Measurements from ENCODE around the gene TMEM156. TPM values are rescaled to one million over a fixed set of nuclear protein-coding genes. Genes with fewer than 3 reads are reported as not detected.
"Not testable (repeated sequence)": the region's sequence is repeated elsewhere in the genome, so short reads cannot be mapped to it uniquely, and the experiment has no call there.

TMEM156 gene
- polyA plus RNA-seq, 6 donors from 2014 or later = 78.4 to 212 (median 144) TPM

DNA sequence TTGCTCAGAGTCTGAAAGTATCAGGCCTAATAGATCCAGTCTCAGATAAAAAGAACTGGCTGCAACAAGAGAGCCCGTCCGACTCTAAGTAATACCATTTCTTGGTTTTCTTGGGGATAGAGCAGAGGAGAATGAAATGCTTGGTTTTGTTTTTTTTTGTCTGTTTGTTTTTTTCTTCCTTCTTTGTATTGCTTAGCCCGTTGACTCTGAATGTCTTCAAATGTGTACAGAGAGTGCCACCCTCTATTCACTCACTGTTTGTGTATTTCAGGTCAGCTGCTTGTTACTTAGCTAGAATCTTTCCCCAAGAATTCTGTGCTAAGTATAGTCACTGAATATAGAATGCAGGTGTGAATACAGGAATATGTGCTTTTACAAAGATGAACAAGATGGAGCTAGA, 5.7 kb upstream of the TMEM156 start:
- ATAC-seq (ENCODE audit: low read depth in 2 of 2) = no peak
- H3K4me3 Mint-ChIP-seq = no peak overlapping the region

DNA sequence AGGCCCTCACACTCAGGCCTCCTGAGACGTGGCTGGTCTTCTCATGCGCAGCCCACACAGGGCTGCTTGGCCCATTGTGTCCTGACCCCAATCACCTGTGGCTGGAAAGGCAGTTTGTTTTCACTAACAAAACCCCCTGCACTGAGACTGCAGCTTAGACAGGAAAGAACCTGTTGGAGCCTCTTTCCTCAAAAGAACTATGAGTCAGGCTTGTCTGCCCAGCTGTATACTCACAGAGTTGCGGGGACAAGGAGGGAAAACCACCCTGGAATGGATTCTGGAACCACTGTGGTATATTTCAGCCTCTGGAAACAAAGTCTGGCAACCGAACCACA, 5.2 kb upstream of the TMEM156 start:
- H3K27me3 Mint-ChIP-seq = no peaks in the 10 kb centered on the region
- DNase-seq (no peak), ATAC-seq (ENCODE audit: low read depth in 2 of 2) (no peak)
- H3K9me3 Mint-ChIP-seq = no peaks in the 10 kb centered on the region
- H3K36me3 Mint-ChIP-seq = no peaks in the 10 kb centered on the region
- H3K27ac Mint-ChIP-seq = peak overlapping the region in 3 of 6 donors; percentile 1 to 56 (median 47)
- H3K4me1 Mint-ChIP-seq = peaks cover 11 to 51% (median 33%) of the 10 kb centered on the region in 3 donors
- peak overlapping the region in 1 of 8 donors; percentile 51 for H3K4me3 Mint-ChIP-seq

More for the DNA sequence above, 5.7 kb upstream of the TMEM156 start:
- Mint-ChIP-seq H3K9me3 (no peaks in the 10 kb centered on the region), H3K27ac (peak overlapping the region in 2 of 6 donors; percentile 1 to 82), H3K36me3 (no peaks in the 10 kb centered on the region), H3K4me1 (peaks cover 13 to 50% (median 33%) of the 10 kb centered on the region in 3 donors), H3K27me3 (no peaks in the 10 kb centered on the region)
- DNase-seq = no peak

- Mint-ChIP-seq H3K4me1 (peaks cover 7 to 46% (median 31%) of the 10 kb centered on the region in 3 donors), H3K27ac (peak overlapping the region in 5 of 6 donors; percentile 1 to 90 (median 9)), H3K9me3 (no peaks in the 10 kb centered on the region), H3K27me3 (no peaks in the 10 kb centered on the region), H3K4me3 (no peak overlapping the region), H3K36me3 (no peaks in the 10 kb centered on the region)
- no peak for DNase-seq
- no peak for ATAC-seq (ENCODE audit: low read depth in 2 of 2)
Observed at GRCh38 chr4:39036172-39036571, 4.0 kb upstream of the TMEM156 start.

GRCh38 chr4:39031590-39032020, 604 bp downstream of the TMEM156 start:
- Mint-ChIP-seq H3K36me3 (peaks cover 0 to 10% of the 10 kb centered on the region in 2 donors), H3K27ac (peak overlapping the region in 4 of 6 donors; percentile 72 to 96 (median 82)), H3K4me1 (peaks cover 16 to 48% (median 26%) of the 10 kb centered on the region in 3 donors), H3K4me3 (peak overlapping the region; percentile 76 to 95 (median 94))
- not testable (repeated sequence) for DNase-seq; H3K9me3 Mint-ChIP-seq; H3K27me3 Mint-ChIP-seq; ATAC-seq (ENCODE audit: low read depth in 2 of 2)

- Mint-ChIP-seq H3K4me3 (peak overlapping the region; percentile 76 to 95 (median 94)), H3K4me1 (peaks cover 19 to 54% (median 26%) of the 10 kb centered on the region in 3 donors), H3K36me3 (peaks cover 0 to 10% of the 10 kb centered on the region in 2 donors), H3K9me3 (no peaks in the 10 kb centered on the region), H3K27me3 (no peaks in the 10 kb centered on the region), H3K27ac (peak overlapping the region; percentile 62 to 93 (median 75))
- ATAC-seq (ENCODE audit: low read depth in 2 of 2) = no peak
- DNase-seq = no peak
Observed at GRCh38 chr4:39030725-39031124, 1.5 kb downstream of the TMEM156 start.

- H3K27me3 Mint-ChIP-seq = no peaks in the 10 kb centered on the region
- peak overlapping the region; percentile 62 to 93 (median 84) for H3K27ac Mint-ChIP-seq
- H3K9me3 Mint-ChIP-seq = no peaks in the 10 kb centered on the region
- peaks cover 0 to 10% of the 10 kb centered on the region in 2 donors for H3K36me3 Mint-ChIP-seq
- H3K4me1 Mint-ChIP-seq = peaks cover 23 to 61% (median 33%) of the 10 kb centered on the region in 3 donors
- peak overlapping the region; percentile 76 to 95 (median 94) for H3K4me3 Mint-ChIP-seq
- ATAC-seq (ENCODE audit: low read depth in 2 of 2) (peak; percentile 30 to 34), DNase-seq (peak; percentile 20)
Observed at GRCh38 chr4:39029752-39030694, 2.2 kb downstream of the TMEM156 start.

DNA sequence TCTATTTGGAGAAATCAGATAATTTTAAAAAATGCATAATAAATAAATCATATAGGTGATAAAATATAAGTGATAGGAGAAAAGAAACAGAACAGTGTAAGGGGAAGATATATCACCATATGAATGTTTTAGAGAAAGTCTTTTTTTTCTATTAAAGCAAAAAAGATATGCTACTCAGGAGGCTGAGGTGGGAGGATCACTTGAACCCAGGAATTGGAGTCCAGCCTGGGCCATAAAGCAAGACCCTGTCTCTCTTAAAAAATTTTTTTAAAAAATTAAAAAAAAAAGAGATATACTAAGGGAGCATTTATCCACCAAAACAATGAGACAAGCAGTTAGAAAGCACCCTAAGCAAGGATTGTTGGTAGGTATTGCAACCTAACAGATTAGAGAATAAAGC, 6.1 kb downstream of the TMEM156 start:
- H3K4me3 Mint-ChIP-seq = peak overlapping the region in 7 of 8 donors; percentile 12 to 79 (median 33)
- H3K36me3 Mint-ChIP-seq = peaks cover 18 to 32% of the 10 kb centered on the region in 2 donors
- peaks cover 40 to 71% (median 54%) of the 10 kb centered on the region in 3 donors for H3K4me1 Mint-ChIP-seq
- H3K27me3 Mint-ChIP-seq = no peaks in the 10 kb centered on the region
- H3K27ac Mint-ChIP-seq = peak overlapping the region in 5 of 6 donors; percentile 26 to 87 (median 69)
- peaks cover 0 to 6% (median 0%) of the 10 kb centered on the region in 7 donors for H3K9me3 Mint-ChIP-seq
- DNase-seq = no peak
- no peak for ATAC-seq (ENCODE audit: low read depth in 2 of 2)

GRCh38 chr4:39025552-39026085, 6.6 kb downstream of the TMEM156 start:
- Mint-ChIP-seq H3K36me3 (peaks cover 18 to 32% of the 10 kb centered on the region in 2 donors), H3K27ac (peak overlapping the region in 5 of 6 donors; percentile 44 to 87 (median 69)), H3K4me1 (peaks cover 40 to 76% (median 54%) of the 10 kb centered on the region in 3 donors), H3K4me3 (peak overlapping the region in 6 of 8 donors; percentile 18 to 79 (median 50)), H3K27me3 (no peaks in the 10 kb centered on the region), H3K9me3 (peaks cover 0 to 6% (median 0%) of the 10 kb centered on the region in 7 donors)
- ATAC-seq (ENCODE audit: low read depth in 2 of 2) (no peak), DNase-seq (no peak)

DNA sequence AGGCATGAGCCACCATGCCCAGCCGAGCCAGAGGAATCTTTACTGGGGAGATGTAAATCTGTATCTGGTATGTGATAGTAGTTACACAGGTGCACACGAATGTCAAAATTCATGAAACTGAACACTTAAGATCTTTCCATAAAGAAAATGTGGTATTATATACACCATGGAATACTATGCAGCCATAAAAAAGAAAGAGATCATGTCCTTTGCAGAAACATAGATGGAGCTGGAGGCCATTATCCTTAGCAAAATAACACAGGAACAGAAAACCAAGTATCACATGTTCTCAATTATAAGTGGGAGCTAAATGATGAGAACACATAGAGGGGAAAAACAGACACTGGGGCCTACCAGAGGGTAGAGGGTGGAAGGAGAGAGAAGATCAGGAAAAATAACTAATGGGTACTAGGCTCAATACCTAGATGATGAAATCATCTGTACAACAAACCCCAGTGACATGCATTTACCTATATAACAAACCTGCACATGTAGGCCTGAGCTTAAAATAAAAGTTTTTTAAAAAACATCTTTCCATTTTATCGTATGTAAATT, 7.8 kb downstream of the TMEM156 start:
- DNase-seq (no peak), ATAC-seq (ENCODE audit: low read depth in 2 of 2) (no peak)
- Mint-ChIP-seq H3K36me3 (peaks cover 19 to 26% of the 10 kb centered on the region in 2 donors), H3K27ac (peak overlapping the region in 4 of 6 donors; percentile 38 to 87 (median 78)), H3K4me1 (peaks cover 41 to 80% (median 55%) of the 10 kb centered on the region in 3 donors), H3K9me3 (peaks cover 0 to 6% (median 0%) of the 10 kb centered on the region in 7 donors), H3K4me3 (peak overlapping the region in 4 of 8 donors; percentile 10 to 61 (median 22)), H3K27me3 (no peaks in the 10 kb centered on the region)

DNA sequence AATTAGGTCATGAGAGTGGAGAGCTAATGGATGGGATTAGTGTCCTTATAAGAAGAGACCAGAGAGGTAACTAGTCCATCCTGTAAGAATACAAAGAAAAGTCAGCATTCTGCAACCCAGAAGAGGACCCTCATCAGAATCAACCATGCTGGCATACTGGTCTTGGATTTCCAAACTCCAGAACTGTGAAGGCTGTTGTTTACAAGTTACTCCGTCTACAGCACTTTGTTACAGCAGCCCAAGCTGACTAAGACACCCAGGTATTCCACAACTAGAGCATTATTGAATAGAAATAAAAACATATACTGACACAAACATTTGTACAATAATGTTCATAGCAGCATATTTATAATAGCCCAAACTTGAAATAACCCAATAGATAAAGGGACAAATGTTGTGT, 9.2 kb downstream of the TMEM156 start:
- Mint-ChIP-seq H3K9me3 (peaks cover 0 to 13% (median 0%) of the 10 kb centered on the region in 7 donors), H3K4me3 (peak overlapping the region in 4 of 8 donors; percentile 1 to 17 (median 10)), H3K4me1 (peaks cover 40 to 82% (median 55%) of the 10 kb centered on the region in 3 donors), H3K36me3 (peaks cover 30 to 32% of the 10 kb centered on the region in 2 donors), H3K27me3 (no peaks in the 10 kb centered on the region), H3K27ac (peak overlapping the region in 3 of 6 donors; percentile 8 to 65 (median 38))
- ATAC-seq (ENCODE audit: low read depth in 2 of 2) = no peak
- DNase-seq = no peak

- no peaks in the 10 kb centered on the region for H3K27me3 Mint-ChIP-seq
- peaks cover 0 to 18% (median 5%) of the 10 kb centered on the region in 7 donors for H3K9me3 Mint-ChIP-seq
- peaks cover 38 to 75% (median 55%) of the 10 kb centered on the region in 3 donors for H3K4me1 Mint-ChIP-seq
- peaks cover 33 to 34% of the 10 kb centered on the region in 2 donors for H3K36me3 Mint-ChIP-seq
- H3K4me3 Mint-ChIP-seq = peak overlapping the region in 1 of 8 donors; percentile 25
- ATAC-seq (ENCODE audit: low read depth in 2 of 2) (no peak), DNase-seq (no peak)
- peak overlapping the region in 3 of 6 donors; percentile 6 to 49 (median 33) for H3K27ac Mint-ChIP-seq
Observed at GRCh38 chr4:39022241-39022640, 10.0 kb downstream of the TMEM156 start.

- DNase-seq = no peak
- Mint-ChIP-seq H3K27ac (peak overlapping the region in 3 of 6 donors; percentile 49 to 82 (median 49)), H3K4me3 (no peak overlapping the region), H3K4me1 (peaks cover 40 to 73% (median 55%) of the 10 kb centered on the region in 3 donors), H3K36me3 (peaks cover 33 to 38% of the 10 kb centered on the region in 2 donors), H3K27me3 (no peaks in the 10 kb centered on the region), H3K9me3 (peaks cover 2 to 21% (median 8%) of the 10 kb centered on the region in 7 donors)
- ATAC-seq (ENCODE audit: low read depth in 2 of 2) = no peak
Observed at GRCh38 chr4:39021631-39022030, 10.6 kb downstream of the TMEM156 start.

DNA sequence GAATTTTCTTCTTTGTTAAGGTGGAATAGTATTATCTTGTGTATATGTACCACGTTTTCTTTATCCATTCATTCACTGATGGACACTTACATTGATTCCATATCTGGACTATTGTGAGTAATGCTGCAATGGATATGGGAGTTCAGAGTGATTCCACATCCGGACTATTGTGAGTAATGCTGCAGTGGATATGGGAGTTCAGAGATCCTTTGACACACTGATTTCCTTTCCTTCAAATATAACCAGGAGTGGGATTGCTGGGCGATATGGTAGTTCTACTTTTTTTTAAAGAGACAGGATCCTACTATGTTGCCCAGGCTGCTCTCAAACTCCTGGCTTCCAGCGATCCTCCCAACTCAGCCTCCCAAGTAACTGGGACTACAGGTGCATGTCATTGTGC, 12.1 kb downstream of the TMEM156 start:
- H3K27ac Mint-ChIP-seq = peak overlapping the region in 2 of 6 donors; percentile 16 to 63
- H3K9me3 Mint-ChIP-seq = peaks cover 4 to 31% (median 19%) of the 10 kb centered on the region in 7 donors
- no peak for DNase-seq
- no peak for ATAC-seq (ENCODE audit: low read depth in 2 of 2)
- H3K27me3 Mint-ChIP-seq = no peaks in the 10 kb centered on the region
- peaks cover 39 to 72% (median 56%) of the 10 kb centered on the region in 3 donors for H3K4me1 Mint-ChIP-seq
- peaks cover 48 to 52% of the 10 kb centered on the region in 2 donors for H3K36me3 Mint-ChIP-seq
- peak overlapping the region in 1 of 8 donors; percentile 59 for H3K4me3 Mint-ChIP-seq
